Esophagus squamous epithelium (tissue), 4 donors: ENCODE results near the gene MAG.

Experiments used
- POLR2A ChIP-seq, 4 donors: fragments of 450-650 bp; IDR thresholded peaks; one replicate each; pipeline ENCODE4 v1.6.1; 2017; ENCODE audit warnings: antibody characterized with exemption in 4 of 4, mild to moderate bottlenecking in 4 of 4, moderate library complexity in 3 of 4
- TF ChIP-seq, protein P1 (sequence below), 6 experiments: fragments of 450-650 bp in 4 of 6; fragments of 200-600 bp in 2 of 6; sonication (generic) in 2 of 6; IDR thresholded peaks; one replicate each; pipeline ENCODE4 v1.5.1; 2016 to 2019; ENCODE audit warnings: antibody characterized with exemption in 6 of 6, mild to moderate bottlenecking in 4 of 6, moderate library complexity in 4 of 6

GRCh38 chr19:35351411-35352176 is 59.6 kb downstream of the MAG start:
- TF ChIP-seq POLR2A (IDR thresholded peaks at IDR 0.05): no peak
- TF ChIP-seq, protein P1, sequence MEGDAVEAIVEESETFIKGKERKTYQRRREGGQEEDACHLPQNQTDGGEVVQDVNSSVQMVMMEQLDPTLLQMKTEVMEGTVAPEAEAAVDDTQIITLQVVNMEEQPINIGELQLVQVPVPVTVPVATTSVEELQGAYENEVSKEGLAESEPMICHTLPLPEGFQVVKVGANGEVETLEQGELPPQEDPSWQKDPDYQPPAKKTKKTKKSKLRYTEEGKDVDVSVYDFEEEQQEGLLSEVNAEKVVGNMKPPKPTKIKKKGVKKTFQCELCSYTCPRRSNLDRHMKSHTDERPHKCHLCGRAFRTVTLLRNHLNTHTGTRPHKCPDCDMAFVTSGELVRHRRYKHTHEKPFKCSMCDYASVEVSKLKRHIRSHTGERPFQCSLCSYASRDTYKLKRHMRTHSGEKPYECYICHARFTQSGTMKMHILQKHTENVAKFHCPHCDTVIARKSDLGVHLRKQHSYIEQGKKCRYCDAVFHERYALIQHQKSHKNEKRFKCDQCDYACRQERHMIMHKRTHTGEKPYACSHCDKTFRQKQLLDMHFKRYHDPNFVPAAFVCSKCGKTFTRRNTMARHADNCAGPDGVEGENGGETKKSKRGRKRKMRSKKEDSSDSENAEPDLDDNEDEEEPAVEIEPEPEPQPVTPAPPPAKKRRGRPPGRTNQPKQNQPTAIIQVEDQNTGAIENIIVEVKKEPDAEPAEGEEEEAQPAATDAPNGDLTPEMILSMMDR (IDR thresholded peaks at IDR 0.05): no peak
